Fibroblast of upper back skin (primary cell): Measurements from ENCODE around the gene NRF1.

Source experiments
- DNase-seq: peaks from one replicate; pipeline ENCODE4 v3.0.0-alpha.2; 2013

Gene NRF1

GRCh38 chr7:129688503-129689222, 77.1 kb downstream of the NRF1 start:
- DNase-seq = no peak

GRCh38 chr7:129689995-129690581, 78.6 kb downstream of the NRF1 start:
- no peak for DNase-seq

GRCh38 chr7:129690701-129691100, 79.2 kb downstream of the NRF1 start:
- DNase-seq = no peak

- peak; percentile 14 for DNase-seq
Measured at GRCh38 chr7:129698516-129699418, 87.2 kb downstream of the NRF1 start.

- peak; percentile 38 for DNase-seq
Measured at GRCh38 chr7:129702316-129702715, 90.8 kb downstream of the NRF1 start.

- DNase-seq = no peak
Measured at GRCh38 chr7:129702761-129703338, 91.3 kb downstream of the NRF1 start.

GRCh38 chr7:129703751-129704150, 92.2 kb downstream of the NRF1 start:
- peak; percentile 33 for DNase-seq

- no peak for DNase-seq
Measured at GRCh38 chr7:129707910-129708499, 96.5 kb downstream of the NRF1 start.

- DNase-seq = no peak
Measured at GRCh38 chr7:129713544-129713943, 102.0 kb downstream of the NRF1 start.

- no peak for DNase-seq
Measured at GRCh38 chr7:129714514-129715063, 103.1 kb downstream of the NRF1 start.

- no peak for DNase-seq
Measured at GRCh38 chr7:129719980-129720732, 108.6 kb downstream of the NRF1 start.

- no peak for DNase-seq
Measured at GRCh38 chr7:129721068-129721467, 109.5 kb downstream of the NRF1 start.

- DNase-seq = no peak
Measured at GRCh38 chr7:129723679-129724078, 112.2 kb downstream of the NRF1 start.

GRCh38 chr7:129724796-129725195, 113.3 kb downstream of the NRF1 start:
- DNase-seq = no peak

GRCh38 chr7:129728875-129729467, 117.5 kb downstream of the NRF1 start:
- no peak for DNase-seq

GRCh38 chr7:129729511-129729910, 118.0 kb downstream of the NRF1 start:
- no peak for DNase-seq

GRCh38 chr7:129730159-129730558, 118.6 kb downstream of the NRF1 start:
- DNase-seq = no peak

GRCh38 chr7:129734400-129734799, 122.9 kb downstream of the NRF1 start:
- DNase-seq = no peak

GRCh38 chr7:129739427-129739826, 127.9 kb downstream of the NRF1 start:
- DNase-seq = peak; percentile 6

- DNase-seq = no peak
Measured at GRCh38 chr7:129740574-129741410, 129.3 kb downstream of the NRF1 start.
